Psoas muscle (tissue), 8 donors: ENCODE results near the gene CNRIP1. TPM values are rescaled to one million over a fixed set of nuclear protein-coding genes. Genes with fewer than 3 reads are reported as not detected.

Experiments used
- ATAC-seq, 4 donors: fragments of 200-7000 bp; cut with Tn5 transposase; one replicate each; pipeline ENCODE4 v1.9.1; 2020; ENCODE audit warnings: moderate library complexity in 3 of 4, mild to moderate bottlenecking in 2 of 4
- DNase-seq, 2 donors: peaks; one replicate each; pipeline ENCODE4 v3.0.0-alpha.2; 2020
- H3K27ac ChIP-seq: fragments of 200-600 bp; one replicate; pipeline ENCODE4 v1.8.0; 2022
- H3K27me3 ChIP-seq, 3 donors: fragments of 200-600 bp in 1 of 3; one replicate each; pipeline versions ENCODE4 v1.6.1 to v1.8.0; 2013 to 2022; ENCODE audit warnings: low read length in 2 of 3, mild to moderate bottlenecking in 2 of 3, moderate library complexity in 1 of 3; ENCODE audit not compliant: insufficient read depth in 3 of 3
- H3K36me3 ChIP-seq, 2 donors: fragments of 200-600 bp in 1 of 2; one replicate each; pipeline versions ENCODE4 v1.6.1 to v1.8.0; 2013 to 2022; ENCODE audit warnings: low read depth in 1 of 2, mild to moderate bottlenecking in 1 of 2, moderate library complexity in 1 of 2; ENCODE audit not compliant: insufficient read depth in 1 of 2
- H3K4me1 ChIP-seq: fragments of 200-600 bp; one replicate; pipeline ENCODE4 v1.8.0; 2022
- H3K4me3 ChIP-seq: fragments of 200-600 bp; one replicate; pipeline ENCODE4 v1.8.0; 2022; ENCODE audit warnings: mild to moderate bottlenecking
- H3K9me3 ChIP-seq: fragments of 200-600 bp; one replicate; pipeline ENCODE4 v1.8.0; 2022
- WGBS, 3 donors: extraction: QIAGEN DNeasy Blood & Tissue Kit; methylation state at CpG; one replicate each; pipeline versions ENCODE4 v1.1.6 to v1.1.7; 2013; 5-methylcytosine and 5-hydroxymethylcytosine counted together
- intact Hi-C, 2 donors: fragments of 100-400 bp; cut with DNase I; formaldehyde crosslinking; loops; one replicate each; pipeline versions ENCODE4 v1.11.0 to v1.14.2; 2022
- polyA plus RNA-seq, 3 donors: library from polyadenylated mRNA; stranded (reverse); fragments of 200-250 nt; gene quantifications; one replicate each; pipeline ENCODE4 v1.2.3, GENCODE V29; 2013
- total RNA-seq, 4 donors: library from RNA; stranded (reverse); fragmentation: NEBNext Ultra II Directional in 2 of 4; extraction: Animal tissue kit (Norgen Biotek cat#: 25700) in 2 of 4; gene quantifications; one replicate each; pipeline versions ENCODE4 v1.2.1 to v1.2.4, GENCODE V29; 2021 to 2023
- TF ChIP-seq, protein P1 (sequence below): fragments of 200-600 bp; IDR thresholded peaks from one replicate; pipeline ENCODE4 v1.8.0; 2022; ENCODE audit warnings: antibody characterized with exemption
- donor health status: healthy with polysubstance abuse.
- donor health status: DM: no; HTN: no; CAD: no; lungs with moderate emphysema.
- donor health status: Bipolar disorder and iron deficiency.
- donor health status: healthy.
- donor health status: DM: yes; HTN: yes; CAD: no.
- donor health status: DM: no; HTN: no; CAD: no.
- donor health status: DM: no; HTN: no; CAD: no.
- donor health status: DM: yes; HTN: yes; CAD: no.

CNRIP1 gene
- total and polyA plus RNA-seq, 7 donors, result 3.5 to 11.7 (median 5.3) TPM

DNA sequence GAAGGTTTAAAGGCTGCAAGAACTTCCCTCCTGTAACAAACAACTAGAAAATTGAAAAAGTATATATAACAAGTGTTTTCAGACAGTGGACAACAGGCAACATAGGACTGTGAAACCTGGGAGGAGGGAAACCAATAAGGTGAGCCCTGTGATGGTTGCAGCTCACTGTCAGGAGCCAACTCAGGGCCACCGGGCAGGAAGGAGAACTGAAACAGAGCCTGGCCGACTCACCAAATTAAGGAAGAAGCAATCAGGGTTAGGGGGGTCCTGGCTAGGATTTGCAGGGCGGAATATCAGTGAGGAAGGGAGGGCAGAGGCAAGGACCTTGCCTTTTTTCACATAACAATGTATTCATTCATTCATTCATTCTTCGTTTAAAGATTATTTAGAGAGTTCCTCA is 21.8 kb upstream of the CNRIP1 start:
- Histone ChIP-seq H3K36me3 (no peaks in the 10 kb centered on the region), H3K4me1 (no peaks in the 10 kb centered on the region), H3K27ac (no peak overlapping the region), H3K4me3 (no peak overlapping the region), H3K9me3 (no peaks in the 10 kb centered on the region), H3K27me3 (no peaks in the 10 kb centered on the region)
- no peak for ATAC-seq
- TF ChIP-seq, protein P1, sequence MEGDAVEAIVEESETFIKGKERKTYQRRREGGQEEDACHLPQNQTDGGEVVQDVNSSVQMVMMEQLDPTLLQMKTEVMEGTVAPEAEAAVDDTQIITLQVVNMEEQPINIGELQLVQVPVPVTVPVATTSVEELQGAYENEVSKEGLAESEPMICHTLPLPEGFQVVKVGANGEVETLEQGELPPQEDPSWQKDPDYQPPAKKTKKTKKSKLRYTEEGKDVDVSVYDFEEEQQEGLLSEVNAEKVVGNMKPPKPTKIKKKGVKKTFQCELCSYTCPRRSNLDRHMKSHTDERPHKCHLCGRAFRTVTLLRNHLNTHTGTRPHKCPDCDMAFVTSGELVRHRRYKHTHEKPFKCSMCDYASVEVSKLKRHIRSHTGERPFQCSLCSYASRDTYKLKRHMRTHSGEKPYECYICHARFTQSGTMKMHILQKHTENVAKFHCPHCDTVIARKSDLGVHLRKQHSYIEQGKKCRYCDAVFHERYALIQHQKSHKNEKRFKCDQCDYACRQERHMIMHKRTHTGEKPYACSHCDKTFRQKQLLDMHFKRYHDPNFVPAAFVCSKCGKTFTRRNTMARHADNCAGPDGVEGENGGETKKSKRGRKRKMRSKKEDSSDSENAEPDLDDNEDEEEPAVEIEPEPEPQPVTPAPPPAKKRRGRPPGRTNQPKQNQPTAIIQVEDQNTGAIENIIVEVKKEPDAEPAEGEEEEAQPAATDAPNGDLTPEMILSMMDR, result no peak
- 57 to 72% (median 71%) methylated on average over 4 of the region's 4 CpGs for WGBS, 3 donors
- DNase-seq, result no peak
- intact Hi-C loops, result no loop called here

DNA sequence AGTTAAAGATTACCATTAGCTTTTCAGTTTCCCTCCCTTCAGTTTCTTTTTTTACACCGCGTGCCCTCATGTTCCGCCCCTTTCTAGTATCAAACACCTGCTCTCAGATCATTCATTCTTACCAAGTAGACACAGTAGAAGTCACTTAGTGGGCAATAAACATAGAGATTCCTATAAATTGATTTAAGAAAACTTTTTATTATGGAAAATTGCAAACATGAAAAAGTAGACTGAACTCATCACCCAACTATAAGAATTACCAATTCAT is 21.2 kb upstream of the CNRIP1 start:
- H3K4me1 ChIP-seq, result no peaks in the 10 kb centered on the region
- no peaks in the 10 kb centered on the region for H3K9me3 ChIP-seq
- intact Hi-C loops, result no loop called here
- 82 to 93% (median 89%) methylated on average over 3 of the region's 3 CpGs for WGBS, 3 donors
- no peaks in the 10 kb centered on the region for H3K36me3 ChIP-seq
- DNase-seq, result no peak
- no peak for ATAC-seq
- H3K4me3 ChIP-seq, result no peak overlapping the region
- H3K27ac ChIP-seq, result no peak overlapping the region
- no peaks in the 10 kb centered on the region for H3K27me3 ChIP-seq
- TF ChIP-seq, protein P1, result no peak

DNA sequence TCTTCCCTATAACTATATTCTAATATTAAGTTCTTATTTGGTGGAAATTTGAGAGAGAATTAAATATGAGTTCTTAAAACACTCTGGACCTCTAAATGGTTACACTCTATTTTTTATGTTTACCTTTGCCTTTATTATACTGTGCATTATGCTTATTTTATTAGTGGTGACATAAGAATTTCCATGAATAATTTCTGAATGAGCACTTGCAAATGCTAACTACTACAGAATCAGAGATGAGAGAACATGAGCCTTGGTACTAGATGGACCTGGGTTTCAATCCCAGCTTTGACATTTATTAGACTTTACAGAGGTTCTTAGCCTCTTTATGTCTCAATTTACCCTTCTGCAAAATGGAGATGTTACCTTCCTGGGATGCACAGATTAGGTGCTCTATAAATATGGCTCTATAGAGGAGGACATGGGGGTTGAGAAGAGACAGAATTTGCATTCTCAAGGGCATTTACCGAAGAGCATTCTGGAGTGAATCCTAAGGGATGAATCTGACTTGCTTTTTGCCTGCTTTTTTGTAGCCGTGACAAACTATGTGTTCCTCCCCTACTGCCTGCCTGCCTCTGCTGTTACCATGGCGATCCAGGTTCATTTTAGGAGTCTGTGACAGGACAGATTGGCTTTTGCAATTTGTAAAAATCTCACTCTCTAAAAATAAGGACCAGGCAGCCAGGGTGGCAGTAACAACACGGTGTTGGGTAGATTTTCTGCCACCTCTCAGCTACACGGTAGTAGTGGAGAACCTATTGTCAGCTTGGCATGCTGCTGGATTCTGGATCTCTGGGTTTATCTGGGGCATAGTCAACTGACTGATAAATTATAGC is 20.7 kb upstream of the CNRIP1 start:
- no peak for ATAC-seq
- Histone ChIP-seq H3K27me3 (no peaks in the 10 kb centered on the region), H3K9me3 (no peaks in the 10 kb centered on the region), H3K4me3 (no peak overlapping the region), H3K27ac (no peak overlapping the region), H3K36me3 (no peaks in the 10 kb centered on the region), H3K4me1 (no peaks in the 10 kb centered on the region)
- TF ChIP-seq, protein P1, result no peak
- no peak for DNase-seq
- intact Hi-C loops, result no loop called here
- 43 to 50% (median 49%) methylated on average over 5 of the region's 5 CpGs for WGBS, 3 donors

DNA sequence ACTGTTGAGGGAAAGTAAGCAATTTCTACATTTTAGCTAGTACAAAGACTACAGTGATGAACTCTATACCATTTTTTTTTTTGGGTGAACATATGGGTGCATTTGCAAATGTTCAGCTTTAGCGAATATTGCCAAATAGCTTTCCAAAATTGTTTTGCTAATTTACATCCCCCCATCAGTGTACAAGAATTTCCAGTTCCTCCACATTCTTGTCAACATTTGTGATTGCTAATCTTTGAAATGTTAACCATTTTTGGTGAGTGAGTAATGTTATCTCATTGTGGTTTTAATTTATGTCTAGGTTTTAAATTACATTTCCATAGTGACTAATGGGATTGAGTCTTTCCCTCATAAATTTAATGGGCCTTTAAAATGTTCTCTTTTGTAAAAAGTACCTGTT is 16.4 kb upstream of the CNRIP1 start:
- no peaks in the 10 kb centered on the region for H3K9me3 ChIP-seq
- no peaks in the 10 kb centered on the region for H3K36me3 ChIP-seq
- TF ChIP-seq, protein P1, result no peak
- H3K27me3 ChIP-seq, result peaks cover 0 to 2% (median 0%) of the 10 kb centered on the region in 3 donors
- H3K27ac ChIP-seq, result no peak overlapping the region
- WGBS, 3 donors, result 76 to 89% (median 80%) methylated on average over 1 of the region's 1 CpG
- H3K4me1 ChIP-seq, result no peaks in the 10 kb centered on the region
- ATAC-seq (no peak), DNase-seq (no peak)
- no peak overlapping the region for H3K4me3 ChIP-seq
- intact Hi-C loops, result no loop called here

DNA sequence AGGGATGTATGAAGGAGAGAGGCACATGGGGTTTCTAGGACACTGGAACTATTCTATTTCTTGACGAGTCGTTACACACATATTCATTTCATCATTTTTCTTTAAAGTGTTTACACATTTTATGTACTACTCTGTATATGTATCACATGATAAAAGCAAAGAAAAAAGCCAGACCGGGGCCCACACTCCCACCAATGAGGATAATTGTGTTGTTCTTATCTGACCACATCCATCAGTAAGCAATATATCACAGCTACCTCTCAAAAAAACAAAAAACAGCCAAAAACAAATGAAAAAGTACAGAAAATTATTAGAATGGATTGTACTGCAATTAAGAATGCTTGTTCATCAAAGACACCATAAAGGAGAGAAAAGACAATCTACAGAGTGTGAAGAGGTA is 14.2 kb upstream of the CNRIP1 start:
- Histone ChIP-seq H3K9me3 (no peaks in the 10 kb centered on the region), H3K27ac (no peak overlapping the region), H3K4me3 (no peak overlapping the region), H3K27me3 (peaks cover 0 to 2% (median 0%) of the 10 kb centered on the region in 3 donors), H3K4me1 (no peaks in the 10 kb centered on the region), H3K36me3 (no peaks in the 10 kb centered on the region)
- TF ChIP-seq, protein P1, result no peak
- intact Hi-C loops, result no loop called here
- no peak for DNase-seq
- no peak for ATAC-seq
- WGBS, 3 donors, result 77 to 88% (median 84%) methylated on average over 3 of the region's 3 CpGs
